Testis (tissue), 3 donors: ENCODE results near the gene PRTG. TPM values are rescaled to one million over a fixed set of nuclear protein-coding genes. Genes with fewer than 3 reads are reported as not detected.

Experiments
- DNase-seq: peaks from one replicate; pipeline ENCODE4 v3.0.0-alpha.2; 2019
- H3K27ac ChIP-seq, 2 donors: fragments of 200-600 bp; sonication (generic); one replicate each; pipeline ENCODE4 v1.5.1; 2019
- H3K27me3 ChIP-seq: fragments of 200-600 bp; sonication (generic); one replicate; pipeline ENCODE4 v1.5.1; 2019
- H3K36me3 ChIP-seq: fragments of 200-600 bp; sonication (generic); one replicate; pipeline ENCODE4 v1.5.1; 2017; ENCODE audit warnings: low read depth; ENCODE audit errors: missing control alignments
- H3K4me1 ChIP-seq: fragments of 200-600 bp; sonication (generic); one replicate; pipeline ENCODE4 v1.5.1; 2019
- H3K4me3 ChIP-seq, 2 donors: fragments of 200-600 bp; sonication (generic); one replicate each; pipeline ENCODE4 v1.5.1; 2017 to 2019
- H3K9me3 ChIP-seq: fragments of 200-600 bp; sonication (generic); one replicate; pipeline ENCODE4 v1.5.1; 2017
- CTCF ChIP-seq, 3 experiments: fragments of 450-650 bp in 2 of 3; fragments of 200-600 bp in 1 of 3; sonication (generic) in 1 of 3; IDR thresholded peaks; one replicate each; pipeline ENCODE4 v1.5.1; 2016 to 2019; ENCODE audit warnings: antibody characterized with exemption in 3 of 3, mild to moderate bottlenecking in 2 of 3, moderate library complexity in 1 of 3
- POLR2A ChIP-seq: fragments of 450-650 bp; IDR thresholded peaks from one replicate; pipeline ENCODE4 v1.6.1; 2017; ENCODE audit warnings: antibody characterized with exemption, mild to moderate bottlenecking, moderate library complexity
- WGBS, 2 donors: methylation state at CpG; one replicate each; pipeline ENCODE4 v1.1.5; 2018; 5-methylcytosine and 5-hydroxymethylcytosine counted together
- intact Hi-C: fragments of 100-400 bp; cut with DNase I; formaldehyde crosslinking; loops from one replicate; pipeline ENCODE4 v1.15.1; 2023; ENCODE audit warnings: low total_unique reads
- polyA plus RNA-seq: library from polyadenylated mRNA; stranded (reverse); fragments of 350-450 nt; fragmentation: Illumina TruSeq; extraction: RNeasy Lipid Tissue Mini Kit (QIAGEN cat#74804); gene quantifications from one replicate; pipeline ENCODE4 v1.2.3, GENCODE V29; 2014; ENCODE audit warnings: low read depth, low replicate concordance; ENCODE audit not compliant: insufficient read depth
- total RNA-seq, 2 donors: library from RNA; depleted of rRNA; stranded (reverse); fragments of >200 nt; gene quantifications; one replicate each; pipeline ENCODE4 v1.2.3, GENCODE V29; 2016

PRTG gene
- total and polyA plus RNA-seq, 3 donors from 2014 or later, result 14.7 to 29.7 (median 26.3) TPM

- Histone ChIP-seq H3K4me1 (no peaks in the 10 kb centered on the region), H3K27me3 (no peaks in the 10 kb centered on the region), H3K36me3 (no peaks in the 10 kb centered on the region), H3K4me3 (no peak overlapping the region), H3K27ac (no peak overlapping the region), H3K9me3 (no peaks in the 10 kb centered on the region)
- DNase-seq, result no peak
- intact Hi-C loops, result no loop called here
- no peak for TF ChIP-seq POLR2A
- TF ChIP-seq CTCF (IDR thresholded peaks at IDR 0.05), result no peak
- WGBS, 2 donors, result 93 to 94% methylated on average over 7 of the region's 7 CpGs
These were observed 115.1 kb downstream of the PRTG start for GRCh38 chr15:55627730-55628368.

DNA sequence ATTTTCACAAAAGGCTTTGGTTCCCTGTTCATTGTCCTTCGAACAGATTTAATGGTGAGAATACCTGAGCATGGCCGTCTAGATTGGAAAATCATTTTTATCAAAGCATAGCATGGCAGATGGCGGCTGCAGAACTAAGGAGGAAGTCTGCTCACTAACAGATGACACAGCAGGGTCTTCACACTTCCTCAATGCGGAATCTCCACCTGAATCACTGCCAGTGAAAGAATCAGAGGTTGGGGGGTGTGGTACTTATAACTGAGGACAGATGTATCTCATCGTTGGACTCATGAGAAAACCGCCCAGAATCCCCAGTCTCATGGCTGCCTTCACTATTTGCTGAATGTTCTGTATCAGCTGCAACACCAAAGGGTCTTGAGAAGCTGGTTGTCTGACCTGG, 123.2 kb downstream of the PRTG start:
- no peaks in the 10 kb centered on the region for H3K36me3 ChIP-seq
- DNase-seq, result no peak
- H3K27ac ChIP-seq, result no peak overlapping the region
- H3K9me3 ChIP-seq, result no peaks in the 10 kb centered on the region
- TF ChIP-seq CTCF (IDR thresholded peaks at IDR 0.05) (no peak), POLR2A (no peak)
- no peaks in the 10 kb centered on the region for H3K27me3 ChIP-seq
- H3K4me1 ChIP-seq, result no peaks in the 10 kb centered on the region
- WGBS, 2 donors, result 88 to 89% methylated on average over 6 of the region's 6 CpGs
- no peak overlapping the region for H3K4me3 ChIP-seq
- intact Hi-C loops, result no loop called here

DNA sequence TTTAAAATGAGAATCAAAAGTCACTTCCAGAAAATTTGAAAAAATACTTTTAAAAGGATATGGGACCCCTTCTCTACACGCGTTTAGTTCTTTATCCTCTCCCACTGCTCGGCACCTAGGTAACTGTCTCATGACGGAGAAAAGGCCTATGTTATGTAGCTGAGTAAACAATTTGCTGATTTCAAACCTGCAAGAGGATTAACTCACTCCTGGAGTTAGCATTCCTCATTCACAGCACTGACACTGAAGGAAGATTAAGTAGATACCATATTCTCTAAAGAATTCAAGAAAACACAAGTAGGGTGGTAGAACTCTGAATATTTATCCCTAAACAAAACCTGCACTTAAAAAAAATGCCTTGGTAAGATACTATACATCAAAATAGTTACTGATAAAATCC, 124.6 kb downstream of the PRTG start:
- 80 to 88% methylated on average over 4 of the region's 4 CpGs for WGBS, 2 donors
- H3K4me3 ChIP-seq, result no peak overlapping the region
- H3K36me3 ChIP-seq, result no peaks in the 10 kb centered on the region
- no peaks in the 10 kb centered on the region for H3K9me3 ChIP-seq
- intact Hi-C loops, result no loop called here
- no peaks in the 10 kb centered on the region for H3K27me3 ChIP-seq
- TF ChIP-seq CTCF (IDR thresholded peaks at IDR 0.05), result no peak
- TF ChIP-seq POLR2A, result no peak
- no peak overlapping the region for H3K27ac ChIP-seq
- H3K4me1 ChIP-seq, result no peaks in the 10 kb centered on the region
- DNase-seq, result no peak

DNA sequence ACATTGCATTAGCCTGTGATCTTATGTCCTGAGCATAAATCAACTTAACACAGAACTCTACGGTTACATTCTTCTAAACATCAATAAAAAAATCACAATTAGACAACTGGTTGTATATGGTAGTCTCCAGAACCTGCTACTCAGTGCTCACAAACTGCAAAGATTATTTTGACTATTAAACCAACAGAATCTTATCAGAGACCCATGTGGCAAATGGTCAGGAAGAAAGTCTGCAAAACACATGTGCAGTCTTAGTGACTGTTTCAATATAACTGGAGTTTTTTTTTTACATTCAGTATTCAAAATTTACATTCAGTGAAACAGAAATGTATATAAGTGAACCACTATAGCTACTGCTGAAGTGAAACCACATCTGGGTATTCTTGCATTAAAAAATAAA, 127.5 kb downstream of the PRTG start:
- no peak overlapping the region for H3K27ac ChIP-seq
- H3K4me1 ChIP-seq, result no peaks in the 10 kb centered on the region
- WGBS, 2 donors, result 81 to 82% methylated on average over 1 of the region's 1 CpG
- H3K9me3 ChIP-seq, result no peaks in the 10 kb centered on the region
- H3K36me3 ChIP-seq, result no peaks in the 10 kb centered on the region
- DNase-seq, result no peak
- no peaks in the 10 kb centered on the region for H3K27me3 ChIP-seq
- intact Hi-C loops, result no loop called here
- TF ChIP-seq CTCF (IDR thresholded peaks at IDR 0.05) (no peak), POLR2A (no peak)
- no peak overlapping the region for H3K4me3 ChIP-seq

GRCh38 chr15:55613727-55614126, 129.2 kb downstream of the PRTG start:
- no peak overlapping the region for H3K4me3 ChIP-seq
- no peaks in the 10 kb centered on the region for H3K36me3 ChIP-seq
- TF ChIP-seq CTCF (IDR thresholded peaks at IDR 0.05) (no peak), POLR2A (no peak)
- DNase-seq, result no peak
- H3K4me1 ChIP-seq, result no peaks in the 10 kb centered on the region
- no peak overlapping the region for H3K27ac ChIP-seq
- no peaks in the 10 kb centered on the region for H3K27me3 ChIP-seq
- H3K9me3 ChIP-seq, result no peaks in the 10 kb centered on the region
- WGBS, 2 donors, result 81 to 90% methylated on average over 4 of the region's 4 CpGs
- intact Hi-C loops, result no loop called here
